ENCODE results near the gene TAF11L10. TPM values are rescaled to one million over a fixed set of nuclear protein-coding genes. Genes with fewer than 3 reads are reported as not detected.
"Not testable (repeated sequence)": the region's sequence is repeated elsewhere in the genome, so short reads cannot be mapped to it uniquely, and the experiment has no call there.

Gene TAF11L10
- total and polyA plus RNA-seq, 8 donors = not detected

- no peak for TF ChIP-seq EP300 (IDR thresholded peaks at IDR 0.05)
- TF ChIP-seq, protein P1, sequence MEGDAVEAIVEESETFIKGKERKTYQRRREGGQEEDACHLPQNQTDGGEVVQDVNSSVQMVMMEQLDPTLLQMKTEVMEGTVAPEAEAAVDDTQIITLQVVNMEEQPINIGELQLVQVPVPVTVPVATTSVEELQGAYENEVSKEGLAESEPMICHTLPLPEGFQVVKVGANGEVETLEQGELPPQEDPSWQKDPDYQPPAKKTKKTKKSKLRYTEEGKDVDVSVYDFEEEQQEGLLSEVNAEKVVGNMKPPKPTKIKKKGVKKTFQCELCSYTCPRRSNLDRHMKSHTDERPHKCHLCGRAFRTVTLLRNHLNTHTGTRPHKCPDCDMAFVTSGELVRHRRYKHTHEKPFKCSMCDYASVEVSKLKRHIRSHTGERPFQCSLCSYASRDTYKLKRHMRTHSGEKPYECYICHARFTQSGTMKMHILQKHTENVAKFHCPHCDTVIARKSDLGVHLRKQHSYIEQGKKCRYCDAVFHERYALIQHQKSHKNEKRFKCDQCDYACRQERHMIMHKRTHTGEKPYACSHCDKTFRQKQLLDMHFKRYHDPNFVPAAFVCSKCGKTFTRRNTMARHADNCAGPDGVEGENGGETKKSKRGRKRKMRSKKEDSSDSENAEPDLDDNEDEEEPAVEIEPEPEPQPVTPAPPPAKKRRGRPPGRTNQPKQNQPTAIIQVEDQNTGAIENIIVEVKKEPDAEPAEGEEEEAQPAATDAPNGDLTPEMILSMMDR (IDR thresholded peaks at IDR 0.05) = no peak
- H3K4me1 ChIP-seq = no peaks in the 10 kb centered on the region
- H3K9me3 ChIP-seq = no peaks in the 10 kb centered on the region
- DNase-seq = no peak
- no peaks in the 10 kb centered on the region for H3K27me3 ChIP-seq
- no peaks in the 10 kb centered on the region for H3K36me3 ChIP-seq
- intact Hi-C loops (cut with DNase I; ENCODE audit: low total_unique reads) = no loop called here
- no peak overlapping the region for H3K27ac ChIP-seq
- WGBS, 5 donors = 76 to 93% (median 81%) methylated on average over 3 of the region's 3 CpGs
- no peak overlapping the region for H3K4me3 ChIP-seq
These were observed 21.7 kb upstream of the TAF11L10 start for GRCh38 chr5:17619354-17619753.

- WGBS, 5 donors = 73 to 93% (median 92%) methylated on average over 2 to 17 of the region's 17 CpGs
- no peaks in the 10 kb centered on the region for H3K4me1 ChIP-seq
- no peaks in the 10 kb centered on the region for H3K9me3 ChIP-seq
- intact Hi-C loops (cut with DNase I; ENCODE audit: low total_unique reads) = no loop called here
- TF ChIP-seq POLR2A (IDR thresholded peaks at IDR 0.05) = no peak
- TF ChIP-seq, protein P1 (IDR thresholded peaks at IDR 0.05) = no peak
- TF ChIP-seq EP300 (IDR thresholded peaks at IDR 0.05) = no peak
- no peak overlapping the region for H3K27ac ChIP-seq
- DNase-seq = no peak
- H3K27me3 ChIP-seq = no peaks in the 10 kb centered on the region
- H3K4me3 ChIP-seq = no peak overlapping the region
- H3K36me3 ChIP-seq = no peaks in the 10 kb centered on the region
These were observed 17.4 kb upstream of the TAF11L10 start for GRCh38 chr5:17614872-17615605.

DNA sequence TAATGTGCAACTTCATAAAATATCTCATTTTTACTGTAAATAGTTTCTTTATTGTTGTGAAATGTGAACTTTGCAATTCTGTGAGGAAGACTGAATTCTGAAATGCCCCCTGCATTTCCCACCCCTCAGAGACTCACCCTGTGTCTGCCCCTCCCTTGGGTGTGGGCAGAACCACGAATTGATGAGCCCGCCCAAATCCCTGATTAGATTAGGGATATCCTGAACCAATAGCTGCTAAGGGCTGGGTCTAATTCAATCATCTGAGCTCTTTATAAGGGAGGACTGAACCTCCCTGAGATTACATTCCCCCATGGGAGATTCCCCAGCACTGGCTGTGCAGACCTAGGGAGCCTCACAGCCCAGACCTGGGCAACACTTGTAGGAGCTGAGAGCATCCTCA is 12.5 kb upstream of the TAF11L10 start, which contains the start of gene TAF11L12:
Gene TAF11L12 (plus strand): TSS at position 301 of the 400 bp plus-strand sequence.
- H3K4me1 ChIP-seq; H3K4me3 ChIP-seq; DNase-seq; H3K9me3 ChIP-seq; H3K27ac ChIP-seq; intact Hi-C loops (cut with DNase I; ENCODE audit: low total_unique reads); H3K27me3 ChIP-seq; H3K36me3 ChIP-seq: not testable (repeated sequence)
- WGBS, 5 donors = 43 to 80% (median 60%) methylated on average over 1 to 2 of the region's 2 CpGs

DNA sequence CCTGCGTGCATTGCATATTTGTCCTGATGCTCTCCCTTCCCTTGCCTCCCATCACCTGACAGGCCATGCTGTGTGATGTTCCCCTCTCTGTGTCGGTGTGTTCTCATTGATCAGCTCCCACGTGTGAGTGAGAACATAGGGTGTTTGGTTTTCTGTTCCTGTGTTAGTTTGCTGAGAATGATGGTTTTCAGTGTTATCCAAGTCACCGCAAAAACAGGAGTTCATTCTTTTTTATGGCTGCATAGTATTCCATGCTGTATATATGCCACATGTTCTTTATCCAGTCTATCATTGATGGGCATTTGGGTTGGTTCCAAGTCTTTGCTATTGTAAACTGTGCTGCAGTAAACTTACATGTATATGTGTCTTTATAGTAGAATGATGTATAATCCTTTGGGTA is 9.8 kb upstream of the TAF11L10 start:
- H3K4me3 ChIP-seq; H3K4me1 ChIP-seq; DNase-seq; intact Hi-C loops (cut with DNase I; ENCODE audit: low total_unique reads); H3K27me3 ChIP-seq; H3K27ac ChIP-seq; H3K9me3 ChIP-seq; H3K36me3 ChIP-seq: not testable (repeated sequence)
- 80 to 94% (median 91%) methylated on average over 3 to 4 of the region's 4 CpGs for WGBS, 5 donors

DNA sequence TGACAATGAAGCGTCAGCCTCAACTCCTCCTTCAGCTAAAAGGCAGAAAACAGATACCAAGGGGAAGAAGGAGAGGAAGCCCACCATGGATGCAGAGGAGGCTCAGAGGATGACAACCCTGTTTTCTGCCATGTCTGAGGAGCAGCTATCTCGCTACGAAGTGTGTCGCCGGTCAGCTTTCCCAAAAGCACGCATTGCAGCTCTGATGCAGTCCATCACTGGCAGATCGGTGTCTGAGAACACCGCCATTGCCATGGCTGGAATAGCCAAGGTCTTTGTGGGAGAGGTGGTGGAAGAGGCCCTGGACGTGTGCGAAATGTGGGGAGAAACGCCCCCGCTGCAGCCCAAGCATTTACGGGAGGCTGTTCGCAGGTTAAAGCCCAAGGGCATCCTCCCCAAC is 7.3 kb upstream of the TAF11L10 start:
- Histone ChIP-seq H3K9me3 (peaks cover 0 to 4% (median 0%) of the 10 kb centered on the region in 4 donors), H3K27me3 (no peaks in the 10 kb centered on the region), H3K27ac (no peak overlapping the region), H3K4me1 (no peaks in the 10 kb centered on the region), H3K4me3 (no peak overlapping the region), H3K36me3 (no peaks in the 10 kb centered on the region)
- DNase-seq = no peak
- 94 to 96% (median 95%) methylated on average over 13 to 14 of the region's 14 CpGs for WGBS, 5 donors
- TF ChIP-seq POLR2AphosphoS5 (IDR thresholded peaks at IDR 0.05) (no peak), POLR2A (IDR thresholded peaks at IDR 0.05) (no peak), EP300 (IDR thresholded peaks at IDR 0.05) (no peak)
- TF ChIP-seq, protein P1 (IDR thresholded peaks at IDR 0.05) = no peak
- intact Hi-C loops (cut with DNase I; ENCODE audit: low total_unique reads) = no loop called here

GRCh38 chr5:17603880-17604279 is 6.3 kb upstream of the TAF11L10 start, which contains the start of gene TAF11L11:
TAF11L11 (plus strand) TSS chr5:17604183.
- H3K9me3 ChIP-seq; H3K4me3 ChIP-seq; DNase-seq; H3K36me3 ChIP-seq; H3K27ac ChIP-seq; H3K4me1 ChIP-seq; H3K27me3 ChIP-seq; intact Hi-C loops (cut with DNase I; ENCODE audit: low total_unique reads): not testable (repeated sequence)
- 43 to 67% (median 57%) methylated on average over 6 of the region's 6 CpGs for WGBS, 5 donors

GRCh38 chr5:17594255-17594654 is 3.4 kb downstream of the TAF11L10 start, which contains the start of gene TAF11L9:
TAF11L9 (minus strand) TSS chr5:17594394.
- WGBS, 5 donors = 91 to 98% (median 92%) methylated on average over 5 to 13 of the region's 15 CpGs
- H3K27ac ChIP-seq; H3K4me1 ChIP-seq; H3K36me3 ChIP-seq; H3K4me3 ChIP-seq; intact Hi-C loops (cut with DNase I; ENCODE audit: low total_unique reads); DNase-seq; H3K9me3 ChIP-seq; H3K27me3 ChIP-seq: not testable (repeated sequence)

DNA sequence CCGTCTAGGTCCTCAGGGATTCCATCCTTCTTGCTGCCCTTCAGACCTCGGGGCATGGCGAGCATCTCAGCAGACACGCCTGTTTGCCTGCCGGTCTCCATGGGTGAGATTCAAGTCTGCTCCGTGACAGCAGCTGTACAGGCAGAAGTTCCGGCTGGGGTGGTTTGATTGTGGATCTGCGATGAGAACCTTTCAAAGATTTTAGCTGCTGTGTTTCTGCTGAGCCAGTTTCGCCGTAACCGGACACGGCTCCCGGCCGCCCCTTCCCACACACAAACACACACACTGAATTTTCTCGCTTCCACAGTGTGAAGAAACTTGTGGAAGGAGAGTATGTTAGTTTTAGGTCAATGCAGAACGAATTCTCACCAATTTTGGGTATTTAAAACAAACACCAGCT is 6.8 kb downstream of the TAF11L10 start, which contains the start of gene TAF11L8:
Gene TAF11L8 (minus strand): TSS at position 101 of the 400 bp plus-strand sequence.
- DNase-seq; H3K27me3 ChIP-seq; H3K9me3 ChIP-seq; H3K4me1 ChIP-seq; H3K27ac ChIP-seq; intact Hi-C loops (cut with DNase I; ENCODE audit: low total_unique reads); H3K4me3 ChIP-seq; H3K36me3 ChIP-seq: not testable (repeated sequence)
- no CpG with 5 or more reads among the region's 16 CpGs for WGBS, 5 donors

DNA sequence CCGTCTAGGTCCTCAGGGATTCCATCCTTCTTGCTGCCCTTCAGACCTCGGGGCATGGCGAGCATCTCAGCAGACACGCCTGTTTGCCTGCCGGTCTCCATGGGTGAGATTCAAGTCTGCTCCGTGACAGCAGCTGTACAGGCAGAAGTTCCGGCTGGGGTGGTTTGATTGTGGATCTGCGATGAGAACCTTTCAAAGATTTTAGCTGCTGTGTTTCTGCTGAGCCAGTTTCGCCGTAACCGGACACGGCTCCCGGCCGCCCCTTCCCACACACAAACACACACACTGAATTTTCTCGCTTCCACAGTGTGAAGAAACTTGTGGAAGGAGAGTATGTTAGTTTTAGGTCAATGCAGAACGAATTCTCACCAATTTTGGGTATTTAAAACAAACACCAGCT is 12.0 kb downstream of the TAF11L10 start, which contains the start of gene TAF11L7:
Gene TAF11L7 (minus strand): TSS at position 101 of the 400 bp plus-strand sequence.
- H3K9me3 ChIP-seq; H3K4me1 ChIP-seq; H3K27ac ChIP-seq; H3K27me3 ChIP-seq; H3K4me3 ChIP-seq; H3K36me3 ChIP-seq; DNase-seq; intact Hi-C loops (cut with DNase I; ENCODE audit: low total_unique reads): not testable (repeated sequence)
- no CpG with 5 or more reads among the region's 16 CpGs for WGBS, 5 donors
